GM21619 (cell line): ENCODE measurements around the gene RGL2.
"Not testable (repeated sequence)": the region's sequence is repeated elsewhere in the genome, so short reads cannot be mapped to it uniquely, and the experiment has no call there.

ENCODE experiments used
- ATAC-seq: cut with Tn5 transposase; IDR thresholded peaks from one replicate; pipeline ENCODE4 v1.9.1; 2021; ENCODE audit not compliant: unreplicated experiment

Gene RGL2

GRCh38 chr6:33298773-33299236, at the start of gene RGL2:
Gene RGL2, minus strand, starts transcription at chr6:33298942. Its CDS starts 332 bp downstream, at chr6:33298610.
- ATAC-seq: peak; percentile 34

- ATAC-seq: no peak
These were observed 49.1 kb upstream of the RGL2 start for GRCh38 chr6:33347816-33348215.

- ATAC-seq: not testable (repeated sequence)
These were observed 48.2 kb upstream of the RGL2 start for GRCh38 chr6:33346972-33347371.

- no peak for ATAC-seq
These were observed 46.3 kb upstream of the RGL2 start for GRCh38 chr6:33344701-33345697.

- ATAC-seq: no peak
These were observed 45.3 kb upstream of the RGL2 start for GRCh38 chr6:33343953-33344611.

- ATAC-seq: not testable (repeated sequence)
These were observed 44.8 kb upstream of the RGL2 start for GRCh38 chr6:33343606-33343952.

GRCh38 chr6:33339193-33339592, 40.5 kb upstream of the RGL2 start:
- ATAC-seq: no peak

- no peak for ATAC-seq
These were observed 37.8 kb upstream of the RGL2 start for GRCh38 chr6:33336495-33336894.

GRCh38 chr6:33335916-33336315, 37.2 kb upstream of the RGL2 start:
- no peak for ATAC-seq

GRCh38 chr6:33333666-33334065, 34.9 kb upstream of the RGL2 start:
- ATAC-seq: no peak

- ATAC-seq: no peak
These were observed 32.0 kb upstream of the RGL2 start for GRCh38 chr6:33330736-33331135.

- ATAC-seq: no peak
These were observed 30.3 kb upstream of the RGL2 start for GRCh38 chr6:33329058-33329457.

- ATAC-seq: no peak
These were observed 25.4 kb upstream of the RGL2 start for GRCh38 chr6:33324125-33324524.

GRCh38 chr6:33323623-33323948, 24.8 kb upstream of the RGL2 start:
- ATAC-seq: no peak

GRCh38 chr6:33321227-33321626, 22.5 kb upstream of the RGL2 start:
- ATAC-seq: no peak

- no peak for ATAC-seq
These were observed 21.8 kb upstream of the RGL2 start for GRCh38 chr6:33320315-33321181.

- no peak for ATAC-seq
These were observed 21.2 kb upstream of the RGL2 start for GRCh38 chr6:33319939-33320314.

- ATAC-seq: no peak
These were observed 19.8 kb upstream of the RGL2 start for GRCh38 chr6:33318426-33319073.

- peak; percentile 43 for ATAC-seq
These were observed 19.1 kb upstream of the RGL2 start, which contains the start of gene ZBTB22 for GRCh38 chr6:33317669-33318425. Gene ZBTB22, minus strand, starts transcription at chr6:33317744. Its CDS starts 828 bp downstream, at chr6:33316916.

GRCh38 chr6:33317419-33317668, 18.6 kb upstream of the RGL2 start:
- no peak for ATAC-seq
